Ramos (cell line): ENCODE measurements around the gene NFE2L3.
"Not testable (repeated sequence)": the region's sequence is repeated elsewhere in the genome, so short reads cannot be mapped to it uniquely, and the experiment has no call there.

Experiments
- in situ Hi-C: fragments of 300-500 bp; cut with MboI; formaldehyde crosslinking; loops from one replicate; pipeline ENCODE4 v1.14.3; 2022; ENCODE audit warnings: low sequenced_read_pairs; ENCODE audit not compliant: unreplicated experiment

The NFE2L3 gene

GRCh38 chr7:26182706-26183105 lies 30.7 kb downstream of the NFE2L3 start:
- in situ Hi-C loops: no loop called here

GRCh38 chr7:26183545-26184280 lies 31.7 kb downstream of the NFE2L3 start:
- in situ Hi-C loops: no loop called here

- in situ Hi-C loops: not testable (repeated sequence)
Observed at GRCh38 chr7:26184281-26185101, 32.5 kb downstream of the NFE2L3 start.

- in situ Hi-C loops: no loop called here
Observed at GRCh38 chr7:26185131-26185843, 33.3 kb downstream of the NFE2L3 start.

GRCh38 chr7:26185844-26186180 lies 33.8 kb downstream of the NFE2L3 start:
- in situ Hi-C loops: no loop called here

GRCh38 chr7:26186364-26187311 lies 34.6 kb downstream of the NFE2L3 start:
- in situ Hi-C loops: no loop called here

GRCh38 chr7:26187380-26188205 lies 35.6 kb downstream of the NFE2L3 start:
- in situ Hi-C loops: no loop called here

- in situ Hi-C loops: no loop called here
Observed at GRCh38 chr7:26188206-26188956, 36.4 kb downstream of the NFE2L3 start.

- in situ Hi-C loops: no loop called here
Observed at GRCh38 chr7:26188957-26189541, 37.1 kb downstream of the NFE2L3 start.

- in situ Hi-C loops: no loop called here
Observed at GRCh38 chr7:26189697-26190096, 37.7 kb downstream of the NFE2L3 start.

GRCh38 chr7:26190417-26190869 lies 38.4 kb downstream of the NFE2L3 start:
- in situ Hi-C loops: no loop called here

GRCh38 chr7:26191233-26191973 lies 39.4 kb downstream of the NFE2L3 start:
- in situ Hi-C loops: no loop called here

- in situ Hi-C loops: no loop called here
Observed at GRCh38 chr7:26191974-26192479, 40.0 kb downstream of the NFE2L3 start.

- in situ Hi-C loops: no loop called here
Observed at GRCh38 chr7:26192485-26193087, 40.6 kb downstream of the NFE2L3 start.

- in situ Hi-C loops: no loop called here
Observed at GRCh38 chr7:26193432-26194207, 41.6 kb downstream of the NFE2L3 start.

GRCh38 chr7:26194764-26195163 lies 42.8 kb downstream of the NFE2L3 start:
- in situ Hi-C loops: not testable (repeated sequence)
